ENCODE data around the gene GJB3.
"Not testable (repeated sequence)": the region's sequence is repeated elsewhere in the genome, so short reads cannot be mapped to it uniquely, and the experiment has no call there.

The GJB3 gene

DNA sequence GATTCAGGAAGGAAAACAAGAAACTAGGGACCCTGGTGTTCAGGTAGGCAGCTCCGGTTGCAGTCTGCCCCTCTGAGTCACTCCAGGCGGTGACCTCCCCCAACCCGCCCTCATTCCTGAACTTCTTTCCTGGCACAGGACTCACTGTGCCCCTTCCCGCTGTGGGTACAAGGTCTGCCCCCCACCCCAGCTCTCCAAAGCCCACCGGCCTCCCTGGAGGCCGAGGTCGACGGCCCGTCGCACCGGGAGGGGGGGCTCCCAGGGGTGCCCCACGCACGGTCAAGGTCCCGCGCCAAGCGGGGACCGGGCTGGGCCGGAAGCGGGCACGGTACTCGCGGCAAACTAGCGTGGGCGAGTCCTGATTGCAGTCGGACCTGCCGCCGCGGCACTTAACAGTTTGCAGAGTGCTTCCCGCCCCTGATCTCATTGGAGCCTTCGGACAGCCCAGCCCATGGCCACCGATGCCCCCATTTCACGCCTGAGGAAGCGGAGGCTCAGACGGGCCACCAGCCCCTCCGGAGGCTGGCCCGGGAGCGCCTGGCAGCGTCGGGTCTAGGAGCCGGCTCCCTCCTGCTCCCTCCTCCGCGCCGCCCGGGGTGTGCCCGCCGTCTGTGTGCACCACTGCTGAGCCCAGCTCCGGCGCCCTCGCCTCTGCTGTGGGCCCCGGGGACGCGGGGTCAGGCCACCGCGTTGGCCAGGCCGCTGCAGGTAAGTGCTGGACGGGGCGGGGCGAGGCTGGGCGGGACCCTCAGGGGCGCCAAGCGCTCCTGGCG lies at the start of gene GJB3:
Gene GJB3 (plus strand): TSS at position 144 of the 773 bp plus-strand sequence. CDS start 3,549 bp downstream, outside the sequence.
- DNase-seq (ENCODE audit: low spot score) = peak; percentile 70

DNA sequence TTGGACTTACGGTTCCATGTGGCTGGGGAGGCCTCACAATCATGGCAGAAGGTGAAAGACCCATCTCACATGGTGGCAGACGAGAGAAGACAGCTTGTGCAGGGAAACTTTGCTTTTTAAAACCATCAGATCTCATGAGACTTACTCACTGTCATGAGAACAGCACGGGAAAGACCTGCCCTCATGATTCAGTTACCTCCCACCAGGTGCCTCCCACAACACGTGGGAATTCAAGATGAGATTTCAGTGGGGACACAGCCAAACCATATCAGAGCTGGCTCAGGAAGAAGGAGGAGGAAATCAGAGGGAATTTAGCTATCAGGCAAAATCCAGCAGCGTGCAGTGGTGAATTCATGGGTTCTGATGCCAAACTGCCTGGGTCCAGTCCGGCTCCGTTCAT lies 48.2 kb upstream of the GJB3 start:
- not testable (repeated sequence) for DNase-seq (ENCODE audit: low spot score)

DNA sequence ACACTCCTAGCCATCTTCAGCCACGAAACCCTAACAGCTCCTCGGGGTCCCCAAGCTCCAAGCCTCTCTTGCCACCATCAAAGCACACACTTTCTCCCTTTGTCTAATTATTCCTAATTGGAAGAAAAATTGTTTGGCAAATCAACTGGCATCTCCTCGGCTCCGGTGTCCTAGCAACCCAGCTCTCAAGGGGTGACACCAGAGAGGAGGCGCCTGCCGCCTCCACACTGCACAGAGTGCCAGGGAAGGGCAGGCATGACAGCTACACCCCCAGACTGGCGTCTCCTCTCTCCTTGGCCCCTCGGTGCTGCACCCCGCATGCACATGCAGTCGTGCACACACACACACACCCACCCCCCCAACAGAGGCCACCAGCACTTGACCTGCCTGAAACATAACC lies 44.3 kb upstream of the GJB3 start:
- no peak for DNase-seq (ENCODE audit: low spot score)

DNA sequence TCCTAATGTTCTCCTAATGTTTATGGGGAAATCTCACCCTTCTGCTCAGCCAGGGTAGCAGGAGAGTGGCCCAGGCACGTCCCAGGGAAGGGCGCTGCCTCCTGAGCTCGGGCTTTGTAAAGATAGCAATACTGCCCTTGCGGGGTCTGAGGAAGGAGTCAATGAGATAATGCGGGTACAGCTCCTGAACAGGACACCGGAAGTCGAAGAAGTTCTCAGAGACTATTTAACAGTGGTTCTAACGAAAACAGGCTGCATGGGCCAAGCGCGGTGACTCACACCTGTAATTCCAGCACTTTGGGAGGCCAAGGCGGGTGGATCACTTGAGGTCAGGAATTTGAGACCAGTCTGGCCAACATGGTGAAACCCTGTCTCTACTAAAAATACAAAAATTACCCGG lies 43.8 kb upstream of the GJB3 start:
- not testable (repeated sequence) for DNase-seq (ENCODE audit: low spot score)

DNA sequence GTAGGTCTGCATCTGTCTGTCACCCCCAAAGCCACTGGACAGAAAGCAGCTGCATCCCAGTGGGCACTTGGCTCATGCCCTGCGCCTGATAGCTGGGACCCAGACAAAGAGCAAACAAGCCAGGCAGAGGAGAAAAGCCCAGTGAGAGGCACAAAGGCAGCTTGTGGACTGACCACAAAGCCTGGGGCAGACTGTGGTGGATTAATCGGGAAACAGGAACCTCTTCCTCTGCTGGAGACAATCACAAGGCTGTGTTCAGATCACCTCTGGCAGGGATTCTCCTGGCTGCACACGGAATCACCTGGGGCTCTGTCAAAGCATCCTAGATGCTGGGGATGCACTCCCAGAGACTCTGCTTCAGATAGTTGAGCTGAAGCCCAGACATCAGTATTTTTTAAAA lies 41.4 kb upstream of the GJB3 start:
- DNase-seq (ENCODE audit: low spot score) = no peak

DNA sequence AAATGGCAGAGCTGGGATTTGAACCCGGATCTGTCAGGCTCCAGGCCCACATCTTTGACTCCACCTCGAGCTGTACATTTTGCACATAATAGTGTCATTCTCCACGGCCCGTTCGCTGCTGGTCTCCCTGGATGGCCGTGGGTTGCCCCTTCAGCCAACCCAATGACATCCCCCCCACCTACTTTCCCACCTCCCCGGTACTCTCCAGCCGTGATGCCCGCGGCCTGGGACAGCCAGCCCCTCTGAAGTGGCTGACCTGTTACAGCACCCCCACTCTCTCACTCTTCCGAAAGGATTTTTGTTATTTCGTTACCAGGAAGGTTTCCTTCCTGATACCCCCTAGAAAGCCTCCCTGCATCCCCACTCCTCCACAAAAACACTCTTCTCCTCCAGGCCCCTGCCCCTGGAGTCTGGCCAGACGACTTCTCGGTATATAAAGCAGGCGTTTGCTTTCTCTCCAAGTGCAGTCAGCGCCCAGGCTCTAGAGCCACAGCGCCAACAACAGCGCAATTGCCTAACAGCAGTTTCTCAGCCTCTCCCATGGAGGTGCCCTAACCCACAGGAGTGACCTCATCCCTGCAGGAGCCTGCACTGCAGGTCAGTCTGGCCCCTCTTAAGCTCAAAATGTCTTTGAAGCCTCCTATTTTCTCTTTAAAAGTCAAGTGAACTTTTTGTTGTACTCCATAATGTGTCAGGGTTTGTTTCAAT lies 40.7 kb upstream of the GJB3 start:
- DNase-seq (ENCODE audit: low spot score) = no peak

DNA sequence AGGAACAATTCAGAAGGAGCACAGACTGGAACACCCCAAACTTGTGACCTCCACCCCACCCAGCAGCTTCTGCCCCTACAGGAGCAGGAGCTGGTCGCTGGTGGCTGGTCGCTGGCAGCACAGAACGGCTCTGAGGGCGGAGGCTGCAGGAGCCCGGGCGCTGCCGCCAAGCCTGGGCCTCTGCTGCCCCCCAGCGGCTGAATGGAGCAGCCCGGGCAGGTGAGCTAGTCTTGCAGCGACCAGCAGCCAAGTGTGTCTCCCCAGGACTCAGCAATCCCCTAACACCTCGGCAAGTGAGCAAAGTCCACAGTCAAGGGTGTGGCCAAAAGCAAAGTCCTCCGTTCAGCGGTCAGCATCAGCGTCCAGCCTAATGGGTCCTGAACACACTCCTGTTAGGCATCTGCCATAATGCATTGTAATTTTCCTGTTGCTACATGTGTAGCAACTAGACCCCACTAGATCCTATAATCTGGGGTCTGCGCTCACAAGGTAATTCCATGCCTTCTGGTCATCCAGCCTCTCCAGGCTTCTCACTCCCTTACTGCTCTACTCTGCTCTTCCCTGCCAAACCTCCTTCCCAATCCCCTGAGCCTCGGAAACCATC lies 38.2 kb upstream of the GJB3 start:
- peak; percentile 87 for DNase-seq (ENCODE audit: low spot score)

DNA sequence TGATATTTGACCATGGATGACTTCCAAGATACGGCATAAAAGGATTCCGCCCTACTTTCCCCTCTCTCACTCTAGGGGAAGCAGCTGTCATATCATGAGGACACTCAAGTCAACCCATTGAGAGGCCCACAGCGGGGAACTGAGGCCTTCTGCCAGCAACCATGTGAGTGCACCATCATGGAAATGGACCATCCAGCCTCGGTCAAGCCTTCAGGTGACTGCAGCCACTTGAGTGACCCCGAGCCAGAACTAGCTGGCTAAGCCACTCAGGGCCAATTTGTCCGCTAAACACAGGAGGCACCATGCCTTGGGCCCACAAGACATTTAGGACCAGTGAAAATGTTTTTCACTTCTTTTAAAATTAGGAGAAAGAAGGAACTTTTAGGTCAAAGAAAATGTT lies 37.2 kb upstream of the GJB3 start:
- no peak for DNase-seq (ENCODE audit: low spot score)

DNA sequence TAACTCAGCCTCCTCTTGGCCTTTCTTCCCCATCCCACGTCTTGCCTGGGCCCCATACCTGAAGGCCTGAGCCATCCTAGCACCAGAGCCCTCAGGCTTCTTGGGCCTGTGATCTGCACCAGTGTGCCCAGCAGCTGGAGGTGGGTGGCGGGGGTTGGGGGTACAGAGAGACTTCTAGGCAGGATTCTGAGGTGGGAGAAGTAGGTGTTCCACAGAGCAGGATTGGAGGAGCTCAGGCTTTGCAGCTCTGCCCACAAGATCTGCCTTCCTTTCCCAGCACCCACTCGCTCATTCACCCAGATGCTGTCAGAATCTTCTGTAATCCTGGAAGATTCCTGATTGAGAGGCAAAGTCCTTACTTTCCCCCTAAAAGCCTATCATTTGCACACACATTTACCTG lies 36.2 kb upstream of the GJB3 start:
- no peak for DNase-seq (ENCODE audit: low spot score)

DNA sequence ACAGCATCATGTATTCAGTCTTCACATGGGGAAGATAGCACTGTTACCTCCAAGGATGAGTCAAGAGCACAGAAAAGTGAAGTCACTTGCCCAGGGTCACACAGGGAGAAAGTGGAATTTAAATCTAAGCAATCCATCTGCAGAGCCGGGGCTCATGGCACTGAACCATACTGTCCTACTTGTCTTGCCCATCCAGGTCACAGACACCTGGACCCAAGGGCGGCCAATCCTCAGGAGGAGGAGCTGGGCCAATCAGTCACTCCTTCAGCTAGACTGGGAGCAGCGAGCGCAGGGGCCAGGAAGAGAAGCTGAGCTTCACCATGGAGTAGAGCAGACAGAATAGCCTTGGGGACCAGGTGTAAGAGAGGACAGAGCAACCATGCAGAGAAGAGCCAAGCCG lies 35.3 kb upstream of the GJB3 start:
- DNase-seq (ENCODE audit: low spot score) = no peak

DNA sequence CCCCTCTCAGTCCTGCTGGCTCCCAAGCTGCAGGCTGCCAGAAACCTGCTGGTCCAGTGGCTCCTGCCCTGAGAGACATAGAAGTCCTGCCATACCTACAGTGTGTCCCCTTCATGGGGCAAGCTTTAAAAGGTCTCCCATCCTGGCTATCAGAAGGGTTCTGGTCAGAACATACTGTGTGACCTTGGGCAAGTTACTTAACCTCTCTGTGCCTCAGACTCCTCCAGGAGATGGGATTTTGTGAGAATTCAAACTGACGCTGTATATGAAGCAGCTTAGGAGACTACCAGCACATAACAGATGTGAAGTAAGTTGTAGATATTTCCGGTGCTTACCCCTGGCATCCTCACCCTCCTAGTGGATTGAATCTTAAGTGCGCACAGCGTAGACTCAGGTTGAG lies 34.9 kb upstream of the GJB3 start:
- DNase-seq (ENCODE audit: low spot score) = no peak

DNA sequence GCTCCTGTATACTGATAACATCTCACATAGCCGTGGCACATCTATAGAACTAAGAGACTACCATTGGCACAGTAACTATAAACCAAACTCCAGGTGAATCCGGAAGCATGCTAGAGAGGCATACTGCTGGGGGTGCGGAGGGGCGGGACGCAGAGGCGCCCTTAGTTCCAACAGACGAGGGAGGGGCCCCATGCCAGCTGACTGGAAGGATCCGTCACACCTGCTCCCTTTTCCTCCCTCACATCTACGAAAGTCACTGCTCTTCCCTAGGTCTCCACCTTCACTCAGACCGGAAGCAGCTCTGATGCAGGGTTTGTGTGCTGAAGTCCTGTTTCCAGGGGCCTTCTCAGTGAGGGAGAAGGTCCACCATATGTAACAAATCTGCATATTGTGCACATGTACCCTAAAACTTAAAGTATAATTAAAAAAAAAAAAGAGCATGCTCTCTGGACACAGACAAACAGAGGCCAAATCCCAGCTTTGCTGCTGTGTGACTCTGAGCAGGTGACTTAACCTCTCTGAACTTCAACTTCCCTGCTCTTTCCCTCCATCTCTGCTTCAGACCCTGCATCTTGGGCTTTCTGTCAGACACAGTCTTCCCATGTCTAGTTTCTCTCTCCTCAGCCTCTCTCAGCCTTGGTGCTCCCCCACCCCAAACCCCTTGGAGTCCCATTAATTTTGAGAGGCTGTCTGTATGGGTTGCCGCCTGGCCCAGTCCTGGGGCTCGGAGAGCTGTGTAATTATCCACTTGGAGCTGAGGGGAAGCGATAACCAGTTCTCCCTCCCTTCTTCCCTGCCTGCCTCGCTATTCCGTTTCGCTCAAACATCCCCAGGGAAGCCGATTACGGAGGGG lies 34.0 kb upstream of the GJB3 start:
- no peak for DNase-seq (ENCODE audit: low spot score)

DNA sequence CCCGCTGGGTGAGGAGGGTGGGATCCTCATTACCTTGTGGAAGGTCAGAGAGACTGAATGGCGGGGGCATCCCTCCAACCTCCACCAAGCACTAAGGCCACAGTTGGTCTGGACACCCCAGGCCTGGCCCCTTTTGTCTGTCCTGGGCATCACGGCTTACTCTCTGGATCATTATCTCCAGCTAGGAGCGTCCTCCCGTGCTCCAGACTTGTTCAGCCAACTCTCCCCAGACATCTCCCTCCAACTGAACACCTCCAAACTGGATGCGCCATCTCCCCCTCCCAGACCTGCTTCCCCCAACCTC lies 33.4 kb upstream of the GJB3 start:
- DNase-seq (ENCODE audit: low spot score) = no peak

DNA sequence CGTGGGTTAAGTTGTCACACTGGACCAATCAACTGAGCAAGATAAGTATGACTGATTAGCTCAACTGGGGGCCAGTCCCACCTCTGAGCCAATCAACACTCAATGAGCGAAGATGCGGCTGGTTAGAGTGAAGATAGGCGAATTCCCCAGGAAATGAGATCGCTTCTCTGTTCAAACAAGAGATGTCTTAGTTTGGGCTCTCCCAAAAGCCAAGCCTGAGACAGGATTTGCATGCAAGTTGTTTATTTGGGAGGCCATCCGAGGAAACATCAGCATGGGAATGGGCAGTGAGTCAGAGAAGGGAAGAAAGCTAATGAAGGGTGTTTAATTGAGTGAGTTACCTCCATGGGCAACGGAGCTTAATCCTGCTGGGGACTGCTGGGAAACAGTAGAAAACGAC lies 31.0 kb upstream of the GJB3 start:
- no peak for DNase-seq (ENCODE audit: low spot score)

DNA sequence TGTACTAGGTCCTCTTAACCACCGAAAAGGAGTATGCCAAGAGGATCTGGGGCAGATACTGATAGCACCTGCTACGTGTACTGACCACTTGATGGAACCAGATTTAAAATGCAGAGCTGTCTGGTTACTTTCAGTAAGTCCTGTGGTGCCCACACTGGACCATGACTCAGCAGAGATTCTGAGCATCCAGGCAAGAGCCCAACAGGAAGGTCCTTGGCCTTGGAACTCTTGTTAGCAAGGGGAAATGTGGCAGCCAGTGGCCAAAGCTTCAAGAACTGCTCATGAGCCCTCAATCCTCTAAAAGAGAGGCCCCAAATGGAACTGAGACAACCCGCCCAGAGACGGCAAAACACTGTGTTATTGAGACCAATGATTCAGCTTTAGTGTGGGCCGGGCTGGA lies 30.4 kb upstream of the GJB3 start:
- DNase-seq (ENCODE audit: low spot score) = no peak

DNA sequence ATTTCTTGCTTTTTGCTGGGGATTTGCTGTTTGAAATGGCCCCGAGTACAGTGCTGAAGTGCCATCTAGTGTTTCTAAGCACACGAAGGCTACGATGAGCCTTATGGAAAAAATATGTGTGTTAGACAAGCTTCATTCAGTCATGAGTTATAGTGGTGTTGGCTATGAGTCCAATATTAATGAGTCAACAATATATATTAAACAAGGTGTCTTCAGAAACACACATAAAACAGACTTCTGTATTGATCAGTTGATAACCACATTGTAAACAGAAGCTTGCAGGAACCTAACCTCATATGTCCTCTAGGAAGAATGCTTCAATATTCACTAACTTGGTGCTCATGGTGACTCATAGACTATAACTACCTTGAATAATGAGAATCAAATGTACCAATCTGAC lies 27.9 kb upstream of the GJB3 start:
- no peak for DNase-seq (ENCODE audit: low spot score)

DNA sequence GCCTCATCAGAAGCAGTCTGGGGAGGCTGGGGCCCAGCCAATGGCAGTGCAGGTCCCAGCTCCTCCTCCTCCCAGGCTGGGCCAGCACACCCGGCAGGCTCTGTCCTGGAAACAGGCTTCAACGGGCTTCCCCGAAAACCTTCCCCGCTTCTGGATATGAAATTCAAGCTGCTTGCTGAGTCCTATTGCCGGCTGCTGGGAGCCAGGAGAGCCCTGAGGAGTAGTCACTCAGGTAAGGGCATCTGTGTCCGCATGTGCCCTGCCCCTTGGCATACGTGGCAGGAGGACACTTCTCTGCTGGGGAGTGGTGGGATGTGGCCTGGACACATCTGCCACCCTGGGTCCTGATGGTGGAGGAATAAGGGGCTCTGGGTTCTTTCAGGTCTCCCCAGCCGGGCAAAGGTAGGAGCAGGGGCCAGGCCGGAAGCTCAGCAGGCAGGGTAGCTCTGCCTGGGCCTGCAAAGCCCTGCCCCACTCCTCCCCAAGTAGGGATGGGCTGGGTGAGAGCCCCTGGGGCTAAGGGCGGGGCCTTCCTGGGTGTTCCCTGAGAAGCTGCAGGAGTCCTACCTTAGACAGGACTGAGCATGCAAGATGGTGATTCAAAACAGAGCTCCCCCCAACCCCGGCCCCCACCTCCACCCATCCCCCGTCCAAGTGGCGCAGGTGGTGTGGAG lies 25.9 kb upstream of the GJB3 start, which contains the start of gene GJB5:
Gene GJB5 (plus strand): TSS at position 84 of the 674 bp plus-strand sequence. CDS start 2,284 bp downstream, outside the sequence.
- DNase-seq (ENCODE audit: low spot score) = peak; percentile 78

DNA sequence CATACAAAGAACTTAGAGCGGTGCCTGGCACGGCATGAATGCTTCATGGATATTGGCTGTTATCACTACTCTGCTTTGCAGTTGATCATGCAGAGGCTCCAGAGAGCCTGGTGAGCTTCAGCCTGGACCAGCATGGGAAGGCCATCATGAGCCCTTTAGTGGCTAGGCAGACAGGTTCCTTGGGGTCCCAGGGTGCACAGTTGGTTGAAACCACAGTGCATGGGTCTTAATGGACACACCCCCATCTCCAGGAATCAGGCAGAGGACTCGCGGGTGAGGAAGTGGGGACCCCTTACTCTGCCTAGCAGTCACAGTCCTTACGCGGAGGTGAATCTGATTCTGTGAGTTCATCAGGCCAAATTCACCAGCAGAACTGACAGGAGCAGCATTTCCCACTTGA lies 25.1 kb upstream of the GJB3 start:
- DNase-seq (ENCODE audit: low spot score) = no peak

DNA sequence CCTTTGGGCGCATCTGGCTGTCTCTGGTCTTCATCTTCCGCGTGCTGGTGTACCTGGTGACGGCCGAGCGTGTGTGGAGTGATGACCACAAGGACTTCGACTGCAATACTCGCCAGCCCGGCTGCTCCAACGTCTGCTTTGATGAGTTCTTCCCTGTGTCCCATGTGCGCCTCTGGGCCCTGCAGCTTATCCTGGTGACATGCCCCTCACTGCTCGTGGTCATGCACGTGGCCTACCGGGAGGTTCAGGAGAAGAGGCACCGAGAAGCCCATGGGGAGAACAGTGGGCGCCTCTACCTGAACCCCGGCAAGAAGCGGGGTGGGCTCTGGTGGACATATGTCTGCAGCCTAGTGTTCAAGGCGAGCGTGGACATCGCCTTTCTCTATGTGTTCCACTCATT lies 23.6 kb upstream of the GJB3 start:
- DNase-seq (ENCODE audit: low spot score) = no peak

DNA sequence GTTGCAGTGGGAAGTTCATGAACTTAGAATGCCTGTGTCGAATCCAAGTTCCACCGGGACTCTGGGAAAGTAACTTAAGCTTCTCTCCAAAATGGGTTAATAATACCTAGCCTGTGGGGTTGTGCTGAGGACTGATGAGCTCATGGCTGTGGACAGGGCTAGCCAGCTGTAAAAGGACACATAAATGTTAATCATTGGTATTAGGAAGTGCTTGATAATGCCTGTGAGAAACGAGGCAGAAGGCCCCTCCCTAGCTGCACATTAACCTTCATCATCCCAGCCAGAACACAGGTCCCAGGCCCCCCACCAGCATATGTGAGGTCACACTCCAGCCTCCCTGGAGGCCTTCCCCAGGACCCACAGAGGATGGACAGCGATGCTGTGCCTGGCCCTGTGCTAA lies 22.3 kb upstream of the GJB3 start:
- no peak for DNase-seq (ENCODE audit: low spot score)

DNA sequence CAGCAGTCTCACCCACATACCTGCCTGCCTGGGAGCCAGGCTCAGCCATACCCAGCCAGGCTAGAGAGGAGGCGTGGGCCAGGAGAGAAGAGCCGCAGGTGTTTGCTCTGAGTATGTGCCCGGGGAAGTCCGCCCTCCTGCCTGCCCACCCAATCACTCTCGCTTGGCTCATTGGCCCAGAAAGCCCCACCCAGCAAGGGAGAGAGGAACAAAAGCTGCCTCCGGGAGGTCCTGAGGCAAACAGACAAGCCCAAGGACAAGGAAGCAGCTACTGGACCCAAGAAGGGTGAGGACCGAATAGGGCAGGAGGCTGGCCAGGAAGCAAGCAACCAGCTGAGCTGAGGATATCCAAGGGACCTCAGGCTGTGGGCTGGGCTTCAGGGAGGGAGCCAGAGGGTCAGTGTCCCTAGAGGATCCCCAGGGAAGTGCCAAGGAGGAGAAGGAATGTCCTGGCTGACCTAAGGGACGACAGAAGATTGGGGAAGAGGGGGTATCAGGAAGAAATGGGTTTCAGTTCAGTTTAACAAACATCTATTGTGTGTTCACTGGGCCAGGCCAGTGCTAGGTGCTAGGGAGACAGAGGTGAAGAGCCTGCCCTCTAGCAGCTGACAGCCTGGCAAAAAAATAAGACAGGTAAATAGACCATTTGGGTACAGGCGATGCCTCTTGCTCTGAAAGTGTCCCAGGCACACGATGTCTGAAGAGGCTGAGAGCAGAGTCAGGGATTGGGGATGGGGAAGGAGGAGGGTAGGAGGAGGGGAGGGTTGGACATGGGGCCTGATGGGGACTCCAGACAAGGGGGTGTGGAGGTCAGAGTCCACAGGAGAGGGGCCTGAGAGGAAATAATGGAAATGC lies 21.3 kb upstream of the GJB3 start, which contains the start of gene GJB4:
Gene GJB4 (plus strand): TSS at position 238 of the 855 bp plus-strand sequence. CDS start 1,515 bp downstream, outside the sequence.
- peak; percentile 82 for DNase-seq (ENCODE audit: low spot score)
